H1 (cell line): ENCODE measurements around the gene TPST2.

Experiments
- CTCF ChIP-seq, 3 experiments: IDR thresholded peaks; 1 replicate in 2 of 3; 2 replicates in 1 of 3; pipeline versions ENCODE4 v1.5.1 to v1.6.1; 2011; ENCODE audit warnings: low read length in 3 of 3, mild to moderate bottlenecking in 3 of 3, inconsistent platforms in 2 of 3, low read depth in 1 of 3, moderate library complexity in 1 of 3; ENCODE audit not compliant: insufficient read depth in 1 of 3; ENCODE audit errors: control extremely low read depth in 1 of 3
- EZH2 ChIP-seq: fragments of 200-600 bp; sonication (generic); IDR thresholded peaks from 2 replicates; pipeline ENCODE4 v1.7.1; 2012; ENCODE audit warnings: low read depth, mild to moderate bottlenecking, moderate library complexity, low read length, inconsistent platforms; ENCODE audit not compliant: severe bottlenecking
- HDAC6 ChIP-seq: IDR thresholded peaks from one replicate; pipeline ENCODE4 v1.7.1; 2012; ENCODE audit warnings: low read depth, mild to moderate bottlenecking, inconsistent platforms, low read length, moderate library complexity
- JUN ChIP-seq: IDR thresholded peaks from 2 replicates; pipeline ENCODE4 v1.6.1; 2011; ENCODE audit warnings: low read depth, mild to moderate bottlenecking, improper control_type of control experiment, low read length
- JUND ChIP-seq: IDR thresholded peaks from 2 replicates; pipeline ENCODE4 v1.6.1; 2011; ENCODE audit warnings: mild to moderate bottlenecking, improper control_type of control experiment, low read length
- KDM5A ChIP-seq: fragments of 200-600 bp; IDR thresholded peaks from 2 replicates; pipeline ENCODE4 v1.7.1; 2012; ENCODE audit warnings: mild to moderate bottlenecking, low read length, inconsistent platforms, mixed read lengths
- POLR2A ChIP-seq, 2 experiments: IDR thresholded peaks; 1 replicate in 1 of 2; 2 replicates in 1 of 2; pipeline ENCODE4 v1.6.1; 2011; ENCODE audit warnings: low read depth in 2 of 2, low read length in 2 of 2, mild to moderate bottlenecking in 2 of 2; ENCODE audit errors: control extremely low read depth in 1 of 2
- POLR2AphosphoS5 ChIP-seq: IDR thresholded peaks from 2 replicates; pipeline ENCODE4 v1.6.1; 2011; ENCODE audit warnings: low read depth, low read length
- SRF ChIP-seq: IDR thresholded peaks from 2 replicates; pipeline ENCODE4 v1.6.1; 2011; ENCODE audit warnings: mild to moderate bottlenecking, low read depth, low read length, moderate library complexity
- TAF1 ChIP-seq: IDR thresholded peaks from 2 replicates; pipeline ENCODE4 v1.6.1; 2011; ENCODE audit warnings: mild to moderate bottlenecking, low read depth, low read length
- TBP ChIP-seq: IDR thresholded peaks from 2 replicates; pipeline ENCODE4 v1.6.1; 2011; ENCODE audit warnings: low read depth, low read length, improper control_type of control experiment
- ZNF274 ChIP-seq: IDR thresholded peaks from 2 replicates; pipeline ENCODE4 v1.7.0; 2012; ENCODE audit warnings: low read length, borderline replicate concordance; ENCODE audit errors: extremely low read depth

- no peak for TF ChIP-seq KDM5A
- no peak for TF ChIP-seq POLR2AphosphoS5
- no peak for TF ChIP-seq JUN
- TF ChIP-seq EZH2, result no peak
- no peak for TF ChIP-seq CTCF (IDR thresholded peaks at IDR 0.05; ENCODE audit: control extremely low read depth in 1 of 3, insufficient read depth in 1 of 3, low read depth in 1 of 3, low read length in 3 of 3)
- no peak for TF ChIP-seq SRF
- no peak for TF ChIP-seq JUND
- no peak for TF ChIP-seq HDAC6
- no peak for TF ChIP-seq TBP
- no peak for TF ChIP-seq TAF1
- TF ChIP-seq POLR2A (IDR thresholded peaks at IDR 0.05; ENCODE audit: control extremely low read depth in 1 of 2, low read depth in 2 of 2, low read length in 2 of 2), result no peak
- TF ChIP-seq ZNF274, result no peak
Measured at GRCh38 chr22:26487996-26488395, 101.9 kb downstream of the TPST2 start.
